HUES48 (cell line): ENCODE measurements around the gene C5orf15.
A peak's percentile ranks its signal among the peaks of the same experiment; 100 is the strongest.
"Not testable (repeated sequence)": the region's sequence is repeated elsewhere in the genome, so short reads cannot be mapped to it uniquely, and the experiment has no call there.

Experiments
- H3K27ac ChIP-seq: one replicate; pipeline ENCODE4 v1.7.0; 2013; ENCODE audit warnings: low read depth, low read length, inconsistent platforms
- H3K27me3 ChIP-seq: 2 replicates; pipeline ENCODE4 v1.6.1; 2013; ENCODE audit warnings: mild to moderate bottlenecking, low read length; ENCODE audit not compliant: control insufficient read depth, insufficient read depth
- H3K36me3 ChIP-seq: 2 replicates; pipeline ENCODE4 v1.6.1; 2013; ENCODE audit warnings: low read length; ENCODE audit not compliant: control insufficient read depth, insufficient read depth
- H3K4me1 ChIP-seq: 2 replicates; pipeline ENCODE4 v1.6.1; 2013; ENCODE audit warnings: mild to moderate bottlenecking, low read length; ENCODE audit not compliant: control insufficient read depth, insufficient read depth
- H3K4me3 ChIP-seq: 2 replicates; pipeline ENCODE4 v1.5.1; 2013; ENCODE audit warnings: mild to moderate bottlenecking, low read depth, low read length
- H3K9ac ChIP-seq: 2 replicates; pipeline ENCODE4 v1.6.1; 2013; ENCODE audit warnings: mild to moderate bottlenecking, low read depth, low read length, moderate library complexity
- H3K9me3 ChIP-seq: 2 replicates; pipeline ENCODE4 v1.6.1; 2013; ENCODE audit warnings: low read length; ENCODE audit not compliant: control insufficient read depth, insufficient read depth

The C5orf15 gene

GRCh38 chr5:133959643-133960042 lies 8.8 kb downstream of the C5orf15 start:
- no peak overlapping the region for H3K27ac ChIP-seq
- H3K27me3 ChIP-seq, result no peaks in the 10 kb centered on the region
- H3K9me3 ChIP-seq, result no peaks in the 10 kb centered on the region
- peaks cover 50% of the 10 kb centered on the region for H3K36me3 ChIP-seq
- H3K4me1 ChIP-seq, result no peaks in the 10 kb centered on the region
- H3K9ac ChIP-seq, result no peak overlapping the region
- no peak overlapping the region for H3K4me3 ChIP-seq

GRCh38 chr5:133957591-133957990 lies 10.8 kb downstream of the C5orf15 start:
- no peak overlapping the region for H3K4me3 ChIP-seq
- no peak overlapping the region for H3K27ac ChIP-seq
- no peaks in the 10 kb centered on the region for H3K4me1 ChIP-seq
- no peaks in the 10 kb centered on the region for H3K9me3 ChIP-seq
- no peaks in the 10 kb centered on the region for H3K27me3 ChIP-seq
- H3K36me3 ChIP-seq, result peaks cover 52% of the 10 kb centered on the region
- H3K9ac ChIP-seq, result no peak overlapping the region

- Histone ChIP-seq H3K36me3 (peaks cover 52% of the 10 kb centered on the region), H3K9ac (no peak overlapping the region)
Measured at GRCh38 chr5:133957080-133957479, 11.3 kb downstream of the C5orf15 start.

GRCh38 chr5:133956196-133956595 lies 12.2 kb downstream of the C5orf15 start:
- H3K27ac ChIP-seq, H3K9me3 ChIP-seq, H3K9ac ChIP-seq, H3K4me3 ChIP-seq, H3K4me1 ChIP-seq, H3K27me3 ChIP-seq: not testable (repeated sequence)
- H3K36me3 ChIP-seq, result peaks cover 52% of the 10 kb centered on the region

More at GRCh38 chr5:133957080-133957479, 11.3 kb downstream of the C5orf15 start:
- Histone ChIP-seq H3K4me3 (no peak overlapping the region), H3K9me3 (no peaks in the 10 kb centered on the region), H3K27ac (no peak overlapping the region), H3K4me1 (no peaks in the 10 kb centered on the region), H3K27me3 (no peaks in the 10 kb centered on the region)

GRCh38 chr5:133953568-133954145 lies 14.8 kb downstream of the C5orf15 start:
- H3K4me3 ChIP-seq, result no peak overlapping the region
- H3K27ac ChIP-seq, result peak overlapping the region; percentile 6
- no peaks in the 10 kb centered on the region for H3K9me3 ChIP-seq
- H3K27me3 ChIP-seq, result no peaks in the 10 kb centered on the region
- no peak overlapping the region for H3K9ac ChIP-seq
- no peaks in the 10 kb centered on the region for H3K4me1 ChIP-seq
- H3K36me3 ChIP-seq, result peaks cover 40% of the 10 kb centered on the region

- Histone ChIP-seq H3K27ac (no peak overlapping the region), H3K4me1 (no peaks in the 10 kb centered on the region), H3K9me3 (no peaks in the 10 kb centered on the region), H3K27me3 (no peaks in the 10 kb centered on the region), H3K9ac (no peak overlapping the region), H3K36me3 (peaks cover 35% of the 10 kb centered on the region), H3K4me3 (no peak overlapping the region)
Measured at GRCh38 chr5:133952729-133953567, 15.5 kb downstream of the C5orf15 start.

- H3K4me1 ChIP-seq, result no peaks in the 10 kb centered on the region
- H3K4me3 ChIP-seq, result no peak overlapping the region
- H3K9ac ChIP-seq, result no peak overlapping the region
- peaks cover 16% of the 10 kb centered on the region for H3K36me3 ChIP-seq
- H3K27me3 ChIP-seq, result no peaks in the 10 kb centered on the region
- H3K27ac ChIP-seq, result no peak overlapping the region
- no peaks in the 10 kb centered on the region for H3K9me3 ChIP-seq
Measured at GRCh38 chr5:133950821-133951612, 17.4 kb downstream of the C5orf15 start.

- H3K9me3 ChIP-seq, result no peaks in the 10 kb centered on the region
Measured at GRCh38 chr5:133948721-133949120, 19.7 kb downstream of the C5orf15 start.

GRCh38 chr5:133947431-133947841 lies 21.0 kb downstream of the C5orf15 start:
- no peaks in the 10 kb centered on the region for H3K9me3 ChIP-seq
- no peaks in the 10 kb centered on the region for H3K4me1 ChIP-seq
- no peak overlapping the region for H3K9ac ChIP-seq
- H3K4me3 ChIP-seq, result no peak overlapping the region
- H3K27me3 ChIP-seq, result no peaks in the 10 kb centered on the region
- no peaks in the 10 kb centered on the region for H3K36me3 ChIP-seq
- no peak overlapping the region for H3K27ac ChIP-seq

More at GRCh38 chr5:133948721-133949120, 19.7 kb downstream of the C5orf15 start:
- Histone ChIP-seq H3K36me3 (no peaks in the 10 kb centered on the region), H3K4me3 (no peak overlapping the region), H3K9ac (no peak overlapping the region), H3K4me1 (no peaks in the 10 kb centered on the region), H3K27ac (no peak overlapping the region), H3K27me3 (no peaks in the 10 kb centered on the region)

GRCh38 chr5:133945568-133945967 lies 22.9 kb downstream of the C5orf15 start:
- no peaks in the 10 kb centered on the region for H3K27me3 ChIP-seq
- no peak overlapping the region for H3K4me3 ChIP-seq
- no peak overlapping the region for H3K27ac ChIP-seq
- H3K4me1 ChIP-seq, result no peaks in the 10 kb centered on the region
- no peak overlapping the region for H3K9ac ChIP-seq
- no peaks in the 10 kb centered on the region for H3K36me3 ChIP-seq
- H3K9me3 ChIP-seq, result no peaks in the 10 kb centered on the region
